AG09309 (cell line): ENCODE measurements around the gene PITPNC1.
"Not testable (repeated sequence)": the region's sequence is repeated elsewhere in the genome, so short reads cannot be mapped to it uniquely, and the experiment has no call there.

Experiments used
- DNase-seq: peaks from one replicate; pipeline ENCODE4 v3.0.0-alpha.2; 2010; ENCODE audit warnings: low read depth
- H3K4me3 ChIP-seq: 2 replicates; pipeline ENCODE4 v1.5.1; 2011; ENCODE audit warnings: mild to moderate bottlenecking, low read depth, low read length, moderate library complexity; ENCODE audit not compliant: control insufficient read depth
- TF ChIP-seq, protein P1 (sequence below): IDR thresholded peaks from 2 replicates; pipeline ENCODE4 v1.5.1; 2011; ENCODE audit warnings: mild to moderate bottlenecking, low read depth, low read length, inconsistent platforms; ENCODE audit not compliant: insufficient read depth, control insufficient read depth; ENCODE audit errors: missing control alignments

The PITPNC1 gene

DNA sequence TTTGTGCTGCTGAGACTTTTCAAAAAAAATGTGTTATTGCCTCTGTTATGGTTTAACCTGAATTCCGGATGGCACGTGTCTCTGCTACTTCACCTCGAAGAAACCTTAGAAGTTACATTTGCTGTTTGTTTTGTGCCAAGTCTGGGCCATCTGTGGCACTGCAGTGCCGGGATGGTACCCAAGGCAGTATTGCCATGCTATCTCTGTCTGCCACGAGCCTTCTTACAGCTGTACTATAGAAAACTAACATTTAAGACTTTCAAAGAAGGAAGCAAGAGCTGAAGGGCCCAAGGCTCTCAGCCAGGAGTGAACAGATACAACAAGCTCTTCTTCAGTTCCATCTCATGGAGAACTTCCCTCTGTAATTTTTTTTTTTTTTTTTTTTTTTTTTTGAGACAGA is 267.0 kb downstream of the PITPNC1 start:
- no peak overlapping the region for H3K4me3 ChIP-seq
- TF ChIP-seq, protein P1, sequence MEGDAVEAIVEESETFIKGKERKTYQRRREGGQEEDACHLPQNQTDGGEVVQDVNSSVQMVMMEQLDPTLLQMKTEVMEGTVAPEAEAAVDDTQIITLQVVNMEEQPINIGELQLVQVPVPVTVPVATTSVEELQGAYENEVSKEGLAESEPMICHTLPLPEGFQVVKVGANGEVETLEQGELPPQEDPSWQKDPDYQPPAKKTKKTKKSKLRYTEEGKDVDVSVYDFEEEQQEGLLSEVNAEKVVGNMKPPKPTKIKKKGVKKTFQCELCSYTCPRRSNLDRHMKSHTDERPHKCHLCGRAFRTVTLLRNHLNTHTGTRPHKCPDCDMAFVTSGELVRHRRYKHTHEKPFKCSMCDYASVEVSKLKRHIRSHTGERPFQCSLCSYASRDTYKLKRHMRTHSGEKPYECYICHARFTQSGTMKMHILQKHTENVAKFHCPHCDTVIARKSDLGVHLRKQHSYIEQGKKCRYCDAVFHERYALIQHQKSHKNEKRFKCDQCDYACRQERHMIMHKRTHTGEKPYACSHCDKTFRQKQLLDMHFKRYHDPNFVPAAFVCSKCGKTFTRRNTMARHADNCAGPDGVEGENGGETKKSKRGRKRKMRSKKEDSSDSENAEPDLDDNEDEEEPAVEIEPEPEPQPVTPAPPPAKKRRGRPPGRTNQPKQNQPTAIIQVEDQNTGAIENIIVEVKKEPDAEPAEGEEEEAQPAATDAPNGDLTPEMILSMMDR = no peak

GRCh38 chr17:67645195-67645594 is 268.1 kb downstream of the PITPNC1 start:
- not testable (repeated sequence) for H3K4me3 ChIP-seq, DNase-seq

More for the DNA sequence above, 267.0 kb downstream of the PITPNC1 start:
- no peak for DNase-seq

- no peak for DNase-seq
- TF ChIP-seq, protein P1 = no peak
- no peak overlapping the region for H3K4me3 ChIP-seq
Measured at GRCh38 chr17:67646472-67646871, 269.4 kb downstream of the PITPNC1 start.

- H3K4me3 ChIP-seq = no peak overlapping the region
- no peak for DNase-seq
- TF ChIP-seq, protein P1 = no peak
Measured at GRCh38 chr17:67647482-67647881, 270.4 kb downstream of the PITPNC1 start.

- no peak overlapping the region for H3K4me3 ChIP-seq
- TF ChIP-seq, protein P1 = no peak
- no peak for DNase-seq
Measured at GRCh38 chr17:67648032-67648905, 271.2 kb downstream of the PITPNC1 start.

DNA sequence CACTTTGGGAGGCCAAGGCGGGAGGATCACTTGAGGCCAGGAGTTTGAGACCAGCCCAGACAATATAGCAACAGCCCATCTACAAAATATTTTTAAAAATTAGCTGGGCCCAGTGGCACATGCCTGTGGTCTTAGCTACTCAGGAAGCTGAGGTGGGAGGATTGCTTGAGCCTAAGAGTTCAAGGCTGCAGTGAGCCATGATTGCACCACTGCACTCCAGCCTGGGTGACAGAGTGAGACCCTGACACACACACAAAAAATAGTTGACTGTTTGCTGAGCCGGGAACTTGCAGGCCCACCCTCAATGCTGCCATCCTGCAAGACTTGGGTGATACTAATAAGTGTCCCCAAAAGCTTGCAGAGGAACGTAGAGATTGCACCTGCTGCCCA is 271.8 kb downstream of the PITPNC1 start:
- not testable (repeated sequence) for DNase-seq, H3K4me3 ChIP-seq

DNA sequence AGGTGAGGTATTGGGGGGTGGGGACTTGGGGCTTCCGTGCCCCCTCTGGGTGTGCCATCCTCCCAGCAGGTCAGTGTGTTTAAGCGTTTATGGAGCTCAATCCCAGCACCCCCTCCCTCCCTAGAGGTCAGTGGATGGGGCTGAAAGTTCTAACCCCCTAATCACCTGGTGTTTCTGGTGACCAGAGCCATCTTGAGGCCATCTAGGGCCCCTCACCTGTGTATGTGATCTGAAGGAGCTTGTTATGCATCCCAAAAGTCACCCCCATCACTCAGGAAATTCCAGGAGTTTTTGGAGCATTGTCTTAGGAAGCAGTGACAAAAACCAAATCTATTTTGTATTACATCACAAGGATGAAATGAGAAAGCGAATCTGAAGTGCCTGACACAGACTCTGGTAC is 272.8 kb downstream of the PITPNC1 start:
- H3K4me3 ChIP-seq = no peak overlapping the region
- TF ChIP-seq, protein P1 = no peak
- no peak for DNase-seq

GRCh38 chr17:67651218-67651579 is 274.1 kb downstream of the PITPNC1 start:
- not testable (repeated sequence) for H3K4me3 ChIP-seq, DNase-seq
